H9 (cell line): ENCODE data around the gene UBP1. TPM values are rescaled to one million over a fixed set of nuclear protein-coding genes. Genes with fewer than 3 reads are reported as not detected.

Experiments
- DNase-seq: peaks from one replicate; pipeline ENCODE4 v3.0.0-alpha.2; 2017
- H2AFZ ChIP-seq: one replicate; pipeline ENCODE4 v1.6.1; 2013; ENCODE audit warnings: mild to moderate bottlenecking, low read length, control low read depth, moderate library complexity
- H2AK5ac ChIP-seq: 2 replicates; pipeline ENCODE4 v1.6.1; 2013; ENCODE audit warnings: low read length, control low read depth, mixed read lengths; ENCODE audit not compliant: insufficient read length
- H2BK120ac ChIP-seq: one replicate; pipeline ENCODE4 v1.6.1; 2013; ENCODE audit warnings: low read depth, mild to moderate bottlenecking, low read length, control low read depth, inconsistent platforms; ENCODE audit not compliant: poor library complexity, severe bottlenecking
- H2BK12ac ChIP-seq: 2 replicates; pipeline ENCODE4 v1.6.1; 2013; ENCODE audit warnings: low read length, control low read depth, mixed read lengths, low read depth; ENCODE audit not compliant: insufficient read length
- H2BK15ac ChIP-seq: 2 replicates; pipeline ENCODE4 v1.6.1; 2013; ENCODE audit warnings: low read depth, low read length, control low read depth
- H2BK20ac ChIP-seq: one replicate; pipeline ENCODE4 v1.6.1; 2013; ENCODE audit warnings: low read depth, mild to moderate bottlenecking, low read length, control low read depth, inconsistent platforms; ENCODE audit not compliant: poor library complexity, severe bottlenecking
- H2BK5ac ChIP-seq: 2 replicates; pipeline ENCODE4 v1.6.1; 2013; ENCODE audit warnings: low read length, control low read depth, mixed read lengths; ENCODE audit not compliant: insufficient read length
- H3K14ac ChIP-seq: 2 replicates; pipeline ENCODE4 v1.6.1; 2013; ENCODE audit warnings: low read length, control low read depth; ENCODE audit not compliant: insufficient read depth
- H3K18ac ChIP-seq: 2 replicates; pipeline ENCODE4 v1.6.1; 2013; ENCODE audit warnings: low read depth, mild to moderate bottlenecking, mixed read lengths, low read length, control low read depth; ENCODE audit not compliant: insufficient read length
- H3K23ac ChIP-seq: 2 replicates; pipeline ENCODE4 v1.6.1; 2013; ENCODE audit warnings: low read length, control low read depth, mixed read lengths, low read depth; ENCODE audit not compliant: insufficient read length
- H3K23me2 ChIP-seq: 2 replicates; pipeline ENCODE4 v1.6.1; 2013; ENCODE audit warnings: low read depth, mild to moderate bottlenecking, mixed read lengths, low read length, control low read depth; ENCODE audit not compliant: insufficient read length, poor library complexity, severe bottlenecking
- H3K27ac ChIP-seq: 2 replicates; pipeline ENCODE4 v1.5.1; 2013; ENCODE audit warnings: low read length, control low read depth, mixed read lengths, low read depth; ENCODE audit not compliant: insufficient read length
- H3K27me3 ChIP-seq: 2 replicates; pipeline ENCODE4 v1.6.1; 2013; ENCODE audit warnings: low read length, control low read depth, inconsistent platforms; ENCODE audit not compliant: insufficient read depth
- H3K4ac ChIP-seq: 2 replicates; pipeline ENCODE4 v1.6.1; 2013; ENCODE audit warnings: low read depth, mild to moderate bottlenecking, control low read depth, inconsistent platforms, low read length, moderate library complexity
- H3K4me1 ChIP-seq: 2 replicates; pipeline ENCODE4 v1.6.1; 2013; ENCODE audit warnings: low read length, control low read depth, inconsistent platforms; ENCODE audit not compliant: insufficient read depth
- H3K4me2 ChIP-seq: 2 replicates; pipeline ENCODE4 v1.6.1; 2013; ENCODE audit warnings: low read length, control low read depth, mixed read lengths; ENCODE audit not compliant: insufficient read length, insufficient read depth
- H3K56ac ChIP-seq: 2 replicates; pipeline ENCODE4 v1.6.1; 2013; ENCODE audit warnings: low read depth, mild to moderate bottlenecking, mixed read lengths, low read length, control low read depth; ENCODE audit not compliant: insufficient read length
- H3K79me1 ChIP-seq: 2 replicates; pipeline ENCODE4 v1.6.1; 2013; ENCODE audit warnings: low read depth, mild to moderate bottlenecking, moderate library complexity, low read length, control low read depth, inconsistent platforms; ENCODE audit not compliant: insufficient read depth, poor library complexity, severe bottlenecking
- H3K79me2 ChIP-seq: 2 replicates; pipeline ENCODE4 v1.6.1; 2013; ENCODE audit warnings: low read length, control low read depth, inconsistent platforms; ENCODE audit not compliant: insufficient read depth
- H3K9ac ChIP-seq: 2 replicates; pipeline ENCODE4 v1.6.1; 2013; ENCODE audit warnings: low read length, control low read depth, mixed read lengths; ENCODE audit not compliant: insufficient read length; ENCODE audit errors: extremely low read depth
- H3K9me3 ChIP-seq: one replicate; pipeline ENCODE4 v1.6.1; 2013; ENCODE audit warnings: low read depth, low read length, inconsistent platforms; ENCODE audit not compliant: control insufficient read depth
- H3T11ph ChIP-seq: one replicate; pipeline ENCODE4 v1.6.1; 2013; ENCODE audit warnings: mild to moderate bottlenecking, low read length, control low read depth, inconsistent platforms
- H4K20me1 ChIP-seq: one replicate; pipeline ENCODE4 v1.6.1; 2013; ENCODE audit not compliant: control insufficient read depth, insufficient read length, insufficient read depth
- H4K5ac ChIP-seq: 2 replicates; pipeline ENCODE4 v1.6.1; 2013; ENCODE audit warnings: low read depth, mild to moderate bottlenecking, mixed read lengths, low read length, control low read depth; ENCODE audit not compliant: insufficient read length
- H4K8ac ChIP-seq: replicated peaks from 2 replicates; pipeline ENCODE4 v1.6.1; 2013; ENCODE audit warnings: low read length, control low read depth, mixed read lengths, low read depth; ENCODE audit not compliant: insufficient read length
- H4K91ac ChIP-seq: 2 replicates; pipeline ENCODE4 v1.6.1; 2013; ENCODE audit warnings: low read depth, mild to moderate bottlenecking, moderate library complexity, mixed read lengths, low read length, control low read depth; ENCODE audit not compliant: insufficient read length
- H3K27ac Mint-ChIP-seq, 3 experiments: 2 replicates in 2 of 3; 3 replicates in 1 of 3; pipeline ENCODE4 v1.8.0; 2020 to 2021; ENCODE audit warnings: mixed read lengths in 3 of 3, mild to moderate bottlenecking in 1 of 3, moderate library complexity in 1 of 3
- H3K27me3 Mint-ChIP-seq: 2 replicates; pipeline ENCODE4 v1.8.0; 2021; ENCODE audit warnings: low read depth, mild to moderate bottlenecking, moderate library complexity, mixed read lengths
- H3K36me3 Mint-ChIP-seq, 3 experiments: 2 replicates in 2 of 3; 3 replicates in 1 of 3; pipeline ENCODE4 v1.8.0; 2020 to 2021; ENCODE audit warnings: low read depth in 3 of 3, mixed read lengths in 3 of 3; ENCODE audit not compliant: insufficient read depth in 1 of 3
- H3K4me1 Mint-ChIP-seq, 2 experiments: 2 replicates each; pipeline ENCODE4 v1.8.0; 2020; ENCODE audit warnings: mixed read lengths in 2 of 2
- H3K4me3 Mint-ChIP-seq, 2 experiments: 2 replicates in 1 of 2; 3 replicates in 1 of 2; pipeline ENCODE4 v1.8.0; 2020 to 2021; ENCODE audit warnings: mild to moderate bottlenecking in 2 of 2, mixed read lengths in 2 of 2, moderate library complexity in 1 of 2
- H3K9me3 Mint-ChIP-seq, 2 experiments: 2 replicates in 1 of 2; 3 replicates in 1 of 2; pipeline ENCODE4 v1.8.0; 2020; ENCODE audit warnings: mild to moderate bottlenecking in 2 of 2, mixed read lengths in 2 of 2, moderate library complexity in 1 of 2
- CTCF ChIP-seq: fragments of 200-600 bp; sonication (generic); conservative IDR thresholded peaks from 3 replicates; pipeline ENCODE4 v1.8.0; 2021; ENCODE audit warnings: antibody characterized with exemption, mild to moderate bottlenecking
- WGBS: extraction: QIAGEN DNeasy Blood & Tissue Kit; methylation state at CpG from one replicate; pipeline ENCODE4 v1.1.7; 2013; ENCODE audit warnings: missing lambda C conversion rate, low lambda C conversion rate, mixed read lengths; ENCODE audit not compliant: insufficient read length; ENCODE audit errors: extremely low coverage; 5-methylcytosine and 5-hydroxymethylcytosine counted together
- total RNA-seq: library from RNA; stranded (reverse); gene quantifications from 2 replicates; pipeline ENCODE4 v1.2.1, GENCODE V29; 2021

UBP1 gene
- total RNA-seq, 1 experiment from 2014 or later, result 103 TPM

- H3K56ac ChIP-seq, result no peak overlapping the region
- H3K27ac ChIP-seq, result no peak overlapping the region
- H2BK120ac ChIP-seq, result no peak overlapping the region
- Mint-ChIP-seq H3K9me3 (no peaks in the 10 kb centered on the region), H3K4me1 (peaks cover 10% of the 10 kb centered on the region in 2 experiments), H3K4me3 (no peak overlapping the region), H3K36me3 (no peaks in the 10 kb centered on the region), H3K27ac (no peak overlapping the region), H3K27me3 (no peaks in the 10 kb centered on the region)
- H2BK5ac ChIP-seq, result no peak overlapping the region
- H3K4me2 ChIP-seq, result no peak overlapping the region
- H3K27me3 ChIP-seq, result no peaks in the 10 kb centered on the region
- no peaks in the 10 kb centered on the region for H3K79me1 ChIP-seq
- H3K14ac ChIP-seq, result no peak overlapping the region
- H3K79me2 ChIP-seq, result no peaks in the 10 kb centered on the region
- no peaks in the 10 kb centered on the region for H3K9me3 ChIP-seq
- no peak overlapping the region for H2BK12ac ChIP-seq
- no peaks in the 10 kb centered on the region for H4K20me1 ChIP-seq
- WGBS, result no CpG with 5 or more reads among the region's 3 CpGs
- no peak overlapping the region for H3K18ac ChIP-seq
- H3K9ac ChIP-seq, result no peak overlapping the region
- no peak for TF ChIP-seq CTCF
- DNase-seq, result no peak
- no peak overlapping the region for H3T11ph ChIP-seq
- H3K23ac ChIP-seq, result no peak overlapping the region
- H2AFZ ChIP-seq, result no peak overlapping the region
- no peaks in the 10 kb centered on the region for H3K4me1 ChIP-seq
- H2AK5ac ChIP-seq, result no peak overlapping the region
- H4K91ac ChIP-seq, result no peak overlapping the region
- H4K8ac ChIP-seq, result no peak overlapping the region
- no peak overlapping the region for H4K5ac ChIP-seq
- H2BK15ac ChIP-seq, result no peak overlapping the region
- H2BK20ac ChIP-seq, result no peak overlapping the region
- H3K4ac ChIP-seq, result no peak overlapping the region
- no peaks in the 10 kb centered on the region for H3K23me2 ChIP-seq
Observed at GRCh38 chr3:33363113-33363800, 76.9 kb downstream of the UBP1 start.
